Kidney capillary endothelial cell (primary cell): ENCODE data around the gene NTM.
"Not testable (repeated sequence)": the region's sequence is repeated elsewhere in the genome, so short reads cannot be mapped to it uniquely, and the experiment has no call there.

Experiments used
- DNase-seq: peaks from one replicate; pipeline ENCODE4 v3.0.0-alpha.2; 2018; ENCODE audit warnings: low spot score

Gene NTM

DNA sequence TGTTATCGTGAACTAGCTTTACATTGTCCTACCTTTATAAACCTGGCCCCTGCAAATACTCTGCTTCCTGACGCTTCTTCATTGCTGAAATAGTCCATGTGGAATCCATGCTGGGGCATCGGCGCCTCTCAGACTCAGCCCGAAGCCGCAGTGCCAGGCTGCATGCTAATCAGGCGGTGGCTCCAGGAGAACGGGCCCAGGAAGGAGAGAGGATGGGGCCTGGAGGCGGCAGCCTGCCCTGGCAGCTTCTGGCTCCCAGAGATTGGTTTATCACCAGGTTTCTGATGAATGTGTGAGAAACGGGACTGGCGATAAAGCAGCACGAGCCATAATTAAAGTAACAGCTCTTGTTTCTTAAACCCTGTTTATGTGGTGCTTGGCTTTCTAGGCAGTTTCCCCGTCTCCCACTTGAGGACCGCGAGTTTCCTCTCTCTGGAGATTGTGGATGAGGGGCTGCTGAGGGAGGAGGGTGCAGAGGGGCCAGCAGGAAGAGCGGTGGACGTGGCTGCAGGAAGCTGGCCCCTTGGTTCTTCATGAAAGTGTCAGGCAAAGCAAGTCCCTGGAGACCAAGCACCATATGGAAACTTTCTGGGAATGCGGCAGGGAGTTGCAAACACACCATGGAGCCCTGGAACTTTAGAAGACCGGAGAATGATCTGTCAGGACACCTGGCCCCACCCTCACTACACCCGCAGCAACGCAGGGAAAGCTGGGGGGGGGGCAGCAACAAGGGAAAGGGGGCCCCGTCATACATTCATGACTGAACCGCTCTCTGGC lies 93.4 kb downstream of the NTM start:
- DNase-seq: no peak

DNA sequence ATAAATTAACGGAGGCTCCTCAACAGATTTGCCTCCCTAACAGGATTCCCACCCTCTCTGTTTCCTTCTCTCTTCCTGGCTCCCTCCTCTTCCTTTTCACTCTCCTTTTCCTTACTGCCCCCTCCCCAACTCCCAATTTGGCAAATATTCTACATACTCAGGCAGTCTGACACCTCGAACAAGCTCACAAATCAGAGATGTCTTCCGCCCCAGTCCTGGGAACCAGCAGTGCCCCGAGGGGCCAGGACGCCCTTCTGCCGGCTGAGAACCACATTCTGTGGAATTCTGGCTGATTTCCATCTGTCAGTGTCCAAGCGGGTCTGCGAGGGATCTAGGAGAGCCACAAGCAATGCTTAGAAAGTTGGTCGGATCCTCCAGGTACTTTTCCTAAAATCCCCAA lies 94.0 kb downstream of the NTM start:
- DNase-seq: no peak

DNA sequence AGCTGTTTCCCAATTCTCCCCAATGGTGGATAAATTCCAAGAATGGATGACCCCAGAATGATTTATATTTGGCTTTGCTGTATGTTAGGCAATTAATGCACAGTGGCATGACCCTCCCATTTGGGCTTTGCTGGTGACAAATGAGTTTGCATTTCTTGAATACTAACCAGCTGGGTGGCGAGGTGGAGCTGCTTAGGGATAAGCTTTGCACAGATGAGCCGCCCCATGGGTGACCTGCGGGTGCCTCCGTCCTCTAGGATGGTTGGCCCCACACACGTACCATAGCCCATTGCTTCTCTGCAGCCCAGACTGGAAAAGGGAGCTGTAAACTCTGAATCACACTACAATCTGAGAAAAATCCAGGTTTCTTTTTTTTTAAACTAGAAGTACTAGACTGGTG lies 94.6 kb downstream of the NTM start:
- DNase-seq: no peak

DNA sequence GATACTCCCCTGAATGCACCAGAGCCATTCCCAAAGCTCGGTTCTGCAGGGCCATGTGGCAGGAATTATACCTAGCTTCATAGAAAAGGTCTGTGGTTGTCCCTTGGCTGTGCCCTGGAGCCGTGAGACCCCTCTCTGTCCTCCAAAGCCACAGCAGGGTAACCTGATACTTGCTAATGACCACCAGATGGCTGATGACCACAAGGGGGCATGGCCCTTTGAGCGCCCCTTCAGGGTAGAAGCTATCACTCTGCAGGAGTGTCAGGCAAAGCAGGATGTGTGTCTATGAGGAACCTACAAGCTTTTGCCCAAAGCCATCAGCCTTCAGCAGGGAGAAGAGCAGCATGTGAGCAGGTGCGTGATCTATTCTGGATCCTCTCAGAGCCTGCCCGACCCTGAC lies 95.3 kb downstream of the NTM start:
- no peak for DNase-seq

DNA sequence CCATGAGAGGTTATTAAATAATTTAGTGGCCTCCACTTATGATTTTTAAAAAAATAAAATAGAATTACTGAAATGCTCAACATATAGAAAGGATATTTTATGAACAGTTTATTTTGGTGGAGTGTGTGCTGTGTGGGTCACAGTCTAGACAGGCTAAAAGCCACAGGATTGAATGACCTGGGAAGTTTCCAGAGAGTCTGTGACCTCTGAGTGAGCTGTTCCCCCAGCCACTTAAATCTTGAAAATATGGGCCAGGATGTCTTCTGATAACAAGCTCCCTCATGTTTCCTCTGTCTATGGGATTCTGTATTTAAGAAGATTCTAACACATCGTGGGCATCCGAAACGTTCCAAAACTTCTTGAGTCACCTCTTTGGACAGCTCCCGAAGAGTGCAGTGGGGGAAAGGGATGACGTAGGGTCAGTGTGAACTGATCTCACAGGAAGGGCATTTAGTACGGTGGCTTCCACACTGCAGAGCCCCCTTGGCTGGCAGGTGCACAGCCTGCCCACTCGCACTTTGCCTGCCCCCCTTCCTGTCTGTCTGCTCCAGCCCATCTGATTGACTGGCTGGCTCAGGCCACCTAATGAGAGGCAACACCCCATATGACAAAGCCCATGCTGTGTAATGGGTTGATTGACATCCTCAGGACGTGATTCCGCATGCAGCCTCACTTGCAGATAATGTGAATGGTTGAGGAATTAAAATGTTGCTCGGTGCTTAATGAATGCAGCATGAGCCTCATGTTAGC lies 97.4 kb downstream of the NTM start:
- no peak for DNase-seq

DNA sequence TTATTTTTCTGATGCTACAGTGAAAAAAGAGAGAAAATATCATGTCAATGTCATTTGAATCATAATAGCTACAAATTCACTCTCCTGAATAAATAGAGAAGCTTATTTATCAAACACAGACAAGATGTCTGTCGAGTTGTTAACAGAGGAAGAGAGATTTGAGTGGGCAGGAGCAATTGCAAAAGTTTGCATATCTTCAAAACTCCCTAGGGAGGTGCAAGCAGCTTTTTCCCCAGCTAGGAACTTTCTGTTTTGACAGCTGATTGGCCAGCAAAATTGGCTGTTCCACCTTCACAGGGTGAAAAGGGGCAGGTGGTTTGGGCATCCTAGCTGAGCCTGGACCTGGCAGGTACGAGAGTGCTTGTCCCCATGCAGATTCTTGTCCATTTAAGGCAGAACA lies 98.2 kb downstream of the NTM start:
- no peak for DNase-seq

DNA sequence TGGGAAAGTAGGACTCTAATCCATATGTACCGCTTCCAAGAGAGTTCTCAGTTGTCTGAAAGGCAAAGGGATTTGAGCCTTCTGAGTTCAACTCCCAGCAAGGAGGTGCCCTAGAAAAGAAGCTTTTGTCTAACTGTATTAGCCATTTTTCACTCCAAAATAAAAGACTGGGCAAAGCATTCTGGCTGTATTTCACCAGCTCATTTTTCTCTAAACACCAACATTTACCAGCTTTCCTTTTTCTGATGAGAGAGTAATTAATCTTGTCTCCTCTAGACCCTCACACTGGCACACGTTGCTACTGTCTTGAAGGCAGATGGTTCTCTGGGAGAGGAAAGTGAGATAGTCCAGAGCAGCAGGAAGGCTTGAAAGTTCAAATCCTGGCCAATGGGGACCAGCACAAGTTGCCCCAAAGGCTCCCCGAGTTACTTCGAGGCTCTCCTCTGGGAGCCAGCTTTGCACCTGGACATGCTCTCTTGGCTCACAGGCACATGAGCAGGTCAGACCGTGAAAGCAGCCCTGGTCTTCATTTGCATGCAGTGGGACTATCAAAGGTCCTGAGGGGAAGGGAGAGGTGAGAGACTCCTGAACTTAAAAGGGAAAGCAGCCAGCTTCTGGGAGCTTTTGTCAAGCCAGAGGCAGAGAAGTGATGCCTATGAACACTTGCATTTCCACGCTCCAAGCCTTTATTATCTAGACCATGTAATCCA lies 100.0 kb downstream of the NTM start:
- no peak for DNase-seq

DNA sequence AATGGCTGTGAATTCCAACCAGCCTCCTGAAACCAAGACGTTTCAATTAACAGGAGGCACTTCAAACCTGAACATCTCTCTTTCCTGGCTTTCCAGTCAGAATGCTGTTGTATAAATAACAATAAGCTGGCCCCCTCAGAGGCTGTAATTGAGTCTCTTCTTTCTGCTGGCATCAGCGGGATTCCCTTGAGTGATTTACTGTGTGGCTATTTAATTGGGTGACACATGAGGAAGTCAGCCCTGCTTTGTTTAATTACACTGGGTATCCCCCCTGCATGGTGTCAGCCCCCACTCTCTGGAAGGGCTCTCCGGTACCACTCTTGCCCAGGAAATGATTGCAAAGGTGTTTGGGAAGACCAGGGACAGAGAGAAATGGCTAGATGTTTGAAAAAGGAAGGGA lies 101.6 kb downstream of the NTM start:
- DNase-seq: no peak

DNA sequence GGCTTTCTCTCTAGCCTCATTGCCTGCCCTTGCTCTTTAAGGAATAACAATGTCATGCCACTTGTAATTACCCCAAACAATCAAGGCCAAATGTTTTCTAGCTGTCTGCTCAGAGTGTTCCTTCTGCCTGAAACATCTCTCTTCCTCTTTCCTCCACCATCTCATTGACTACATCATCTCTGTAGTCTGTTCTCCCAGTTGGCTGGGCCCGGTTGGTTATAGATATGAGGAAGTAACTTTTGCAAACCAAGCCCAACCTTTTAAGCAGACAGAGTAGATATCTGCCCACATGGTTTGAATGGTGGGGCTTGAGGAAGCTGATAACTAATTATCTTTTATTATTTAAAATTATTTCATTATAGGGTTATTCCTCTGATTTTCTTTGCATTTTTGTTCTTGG lies 104.5 kb downstream of the NTM start:
- DNase-seq: no peak

DNA sequence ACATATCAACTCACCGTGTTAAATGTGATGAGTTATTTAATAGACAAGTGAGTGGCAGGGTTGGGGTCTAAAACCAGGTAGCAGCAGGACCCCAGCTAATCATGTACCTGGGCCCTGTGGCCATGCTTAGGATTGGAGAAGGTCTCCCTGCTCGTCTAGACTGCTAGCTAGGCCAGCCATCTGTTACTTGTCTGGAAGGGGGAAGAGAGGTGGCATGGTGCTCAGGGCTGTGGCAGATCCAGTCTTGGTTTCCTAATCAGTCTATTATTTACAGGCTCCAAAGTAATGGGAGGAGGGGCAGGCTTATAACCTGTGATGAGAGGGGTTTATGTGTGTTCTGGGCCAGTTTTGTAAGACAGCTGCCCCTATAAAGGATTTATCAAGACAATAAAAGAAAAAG lies 105.9 kb downstream of the NTM start:
- DNase-seq: no peak

DNA sequence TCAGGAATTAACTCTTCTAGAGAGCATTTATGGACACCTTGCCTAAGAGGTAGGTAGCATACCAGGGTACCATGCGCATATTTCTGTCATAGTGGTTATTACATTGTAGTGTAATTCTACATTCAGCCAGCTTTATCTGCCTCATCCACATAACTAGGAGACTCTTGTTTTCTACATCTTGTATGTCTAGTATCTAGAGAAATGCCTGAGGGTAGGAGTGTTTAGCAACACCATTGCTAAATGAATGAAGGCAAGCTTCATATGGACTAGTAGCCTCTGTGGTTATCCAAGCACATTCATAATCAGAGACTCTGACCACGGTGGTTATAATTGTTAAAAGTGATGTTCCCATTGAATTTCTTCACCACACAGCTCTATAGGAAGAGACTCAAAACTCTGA lies 107.9 kb downstream of the NTM start:
- DNase-seq: no peak

DNA sequence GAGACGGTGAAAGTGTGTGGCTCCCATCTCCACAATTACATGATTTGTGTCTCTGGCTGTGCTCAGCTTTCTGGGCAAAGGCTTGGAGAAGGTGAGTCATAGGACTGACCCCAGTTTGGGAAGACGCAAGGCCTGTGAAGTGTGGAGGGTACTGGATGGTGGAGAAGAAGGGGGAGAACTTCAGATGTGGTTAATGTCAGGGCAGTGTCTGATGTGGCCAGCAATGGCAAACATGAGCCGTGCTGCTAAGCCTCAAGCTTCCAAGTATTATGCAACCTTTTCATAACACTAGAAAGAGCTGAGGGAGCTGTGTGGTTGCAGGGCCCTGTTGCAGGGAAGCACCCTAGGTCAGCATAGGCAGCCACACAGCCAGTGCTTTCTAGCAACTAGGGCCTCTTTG lies 110.9 kb downstream of the NTM start:
- no peak for DNase-seq

DNA sequence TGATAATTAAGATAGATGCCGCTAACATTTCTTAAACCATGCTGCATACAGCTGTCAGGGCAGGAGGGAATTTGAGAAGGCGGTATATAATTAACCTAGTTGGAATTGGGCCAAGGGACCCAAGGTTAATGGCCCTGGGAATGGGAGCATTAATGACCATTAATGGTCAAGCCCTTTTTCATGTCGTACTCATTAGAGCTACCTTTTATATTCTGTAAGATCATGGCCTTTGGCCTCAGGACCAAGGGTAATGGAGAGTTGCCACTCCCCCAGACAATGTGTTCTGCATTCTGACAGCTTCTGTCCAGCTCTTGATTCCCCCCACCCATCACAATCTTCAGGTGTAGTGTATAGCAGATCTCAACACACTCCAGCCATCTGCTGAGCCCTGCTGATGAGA lies 111.6 kb downstream of the NTM start:
- no peak for DNase-seq

DNA sequence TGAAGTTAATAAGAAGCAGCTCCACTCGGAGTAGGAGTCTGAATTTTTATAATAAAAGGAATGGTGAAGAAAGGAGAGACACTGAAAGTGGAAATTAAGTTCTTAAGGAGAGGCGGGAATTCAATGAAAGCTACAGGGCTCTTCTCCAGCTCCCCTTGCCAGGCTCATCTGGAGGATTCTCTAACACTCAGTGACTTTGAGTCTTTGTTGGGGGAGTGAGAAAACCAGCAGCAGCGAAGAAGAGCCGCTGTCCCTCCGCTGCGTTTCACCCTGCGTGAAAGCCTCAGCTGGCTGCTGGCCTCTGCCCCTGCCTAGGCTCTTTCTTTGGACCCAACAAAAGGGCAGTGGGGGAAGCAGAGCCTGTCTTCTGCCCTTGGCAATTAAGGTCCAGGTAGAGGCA lies 113.0 kb downstream of the NTM start:
- no peak for DNase-seq

DNA sequence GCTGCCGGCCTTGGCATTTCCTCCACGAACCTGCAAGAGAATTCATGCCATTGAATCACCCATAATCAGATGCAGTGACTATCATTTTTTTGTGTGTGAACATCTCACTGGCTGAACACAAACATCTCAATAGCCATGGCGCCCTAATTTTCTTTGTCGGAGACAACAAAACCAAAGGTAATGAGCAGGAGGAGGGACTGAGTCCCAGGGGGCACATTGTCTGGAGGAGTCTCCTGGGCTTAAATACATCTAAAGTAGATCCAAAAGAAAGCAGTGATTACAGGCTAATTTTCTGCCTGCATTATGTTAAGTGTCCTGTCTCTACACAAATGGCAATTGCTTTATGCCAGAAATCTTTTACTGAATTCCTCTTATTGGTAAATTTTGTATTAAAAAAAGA lies 113.5 kb downstream of the NTM start:
- DNase-seq: no peak

DNA sequence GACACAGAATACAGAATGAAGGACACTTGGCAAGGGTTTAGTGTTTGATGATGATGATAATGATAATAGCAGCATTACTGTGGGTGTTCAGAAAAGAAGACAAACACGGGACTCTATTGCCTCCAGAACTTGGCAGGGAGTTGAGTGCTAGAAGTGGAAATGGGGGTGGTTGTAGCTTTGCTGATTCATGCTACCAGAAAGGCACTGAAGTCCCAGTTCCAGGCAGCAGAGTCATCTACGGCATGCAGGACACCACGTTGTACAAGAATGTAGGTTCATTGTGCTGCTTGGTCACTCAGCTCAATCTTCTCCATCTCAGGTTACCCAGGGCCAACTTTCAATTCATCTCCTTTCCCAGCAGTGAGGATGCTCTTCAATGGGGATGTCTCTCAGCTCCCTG lies 115.7 kb downstream of the NTM start:
- no peak for DNase-seq

DNA sequence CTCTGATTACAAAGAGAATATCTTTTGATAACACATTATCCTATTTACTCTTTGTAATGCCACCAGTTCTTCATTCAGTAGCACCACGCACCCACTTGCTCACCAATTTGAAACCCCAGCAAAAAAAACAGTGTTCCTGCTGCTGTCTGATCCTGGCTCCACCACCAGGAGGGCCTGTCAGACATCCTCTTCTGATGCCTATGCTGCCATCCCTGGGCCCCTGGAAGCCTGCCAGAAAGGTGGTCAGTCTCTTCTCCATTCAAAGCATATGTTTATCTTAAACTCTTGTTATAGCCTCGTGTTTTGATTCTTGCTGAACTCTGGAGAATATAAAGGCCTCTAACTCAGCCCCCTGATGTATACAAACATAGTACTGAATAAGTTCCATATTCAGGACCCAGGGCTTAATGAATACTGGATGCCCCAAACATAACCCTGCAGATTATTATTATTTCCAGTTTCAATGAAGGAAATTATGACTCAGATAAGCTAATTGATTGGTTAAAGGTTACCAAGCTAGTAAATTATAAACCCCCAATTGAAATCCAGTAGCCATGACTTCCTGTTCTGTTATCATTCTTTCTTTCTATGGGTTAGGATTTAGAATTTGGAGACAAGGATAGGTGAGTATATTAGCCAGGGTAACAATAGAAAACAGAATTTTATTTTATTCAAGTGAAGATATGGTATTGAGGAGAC lies 116.7 kb downstream of the NTM start:
- no peak for DNase-seq

DNA sequence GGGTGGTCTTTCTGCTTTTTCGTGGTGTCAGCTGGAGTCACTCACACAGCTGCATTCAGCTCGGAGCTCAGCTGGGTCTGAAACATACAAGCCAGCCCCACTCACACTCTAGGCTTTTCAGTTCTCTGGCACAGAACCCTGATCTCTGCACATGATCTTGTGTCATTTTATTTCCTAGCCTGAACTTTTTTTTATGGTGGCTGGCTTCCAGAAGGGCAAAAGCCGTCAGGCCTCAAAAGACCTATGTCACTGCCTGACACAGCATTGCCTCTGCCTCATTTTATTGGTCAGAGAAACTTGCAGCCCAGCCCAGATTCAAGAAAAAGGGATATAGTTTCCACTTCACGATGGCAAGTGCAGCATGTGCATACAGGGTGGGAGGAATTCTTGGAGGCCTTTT lies 117.8 kb downstream of the NTM start:
- DNase-seq: no peak

DNA sequence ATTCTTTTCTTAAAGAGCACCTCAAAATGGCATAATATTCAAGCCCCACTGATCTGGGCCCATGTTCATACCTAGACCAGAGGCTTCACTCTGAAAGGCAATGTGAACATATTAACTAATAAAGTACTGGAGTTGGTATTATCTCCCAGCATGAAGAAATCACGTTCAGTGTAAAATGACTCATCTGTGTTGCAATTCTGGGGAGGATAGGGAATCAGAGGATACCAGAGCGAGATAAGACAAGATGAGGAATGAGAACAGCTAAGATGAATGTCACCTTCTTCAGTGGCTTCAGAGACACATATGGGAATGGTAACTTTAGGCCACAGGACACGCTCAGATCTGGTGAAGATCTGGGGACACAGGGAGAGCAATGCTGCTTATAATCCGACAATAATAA lies 121.1 kb downstream of the NTM start:
- DNase-seq: no peak

DNA sequence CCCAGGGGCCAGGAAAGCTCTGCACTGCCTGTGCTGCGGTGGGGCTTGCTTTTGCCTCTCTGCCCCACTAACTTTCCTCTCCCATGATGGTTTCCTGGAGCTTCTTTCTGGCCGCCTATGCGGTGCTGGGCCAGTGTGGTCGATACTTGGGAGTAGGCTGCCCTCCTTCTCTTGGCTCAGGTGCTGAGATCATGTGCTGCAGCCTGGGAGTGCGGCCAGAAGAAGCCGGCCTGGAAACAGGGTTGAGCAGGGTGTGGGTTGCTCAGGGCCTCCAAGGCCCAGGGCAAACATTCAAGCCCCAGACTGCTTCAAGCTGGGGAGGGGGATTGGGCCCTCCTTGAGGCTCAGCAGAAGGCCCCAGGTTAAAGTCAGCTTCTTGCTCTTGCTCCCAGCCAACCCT lies 125.0 kb downstream of the NTM start:
- no peak for DNase-seq

DNA sequence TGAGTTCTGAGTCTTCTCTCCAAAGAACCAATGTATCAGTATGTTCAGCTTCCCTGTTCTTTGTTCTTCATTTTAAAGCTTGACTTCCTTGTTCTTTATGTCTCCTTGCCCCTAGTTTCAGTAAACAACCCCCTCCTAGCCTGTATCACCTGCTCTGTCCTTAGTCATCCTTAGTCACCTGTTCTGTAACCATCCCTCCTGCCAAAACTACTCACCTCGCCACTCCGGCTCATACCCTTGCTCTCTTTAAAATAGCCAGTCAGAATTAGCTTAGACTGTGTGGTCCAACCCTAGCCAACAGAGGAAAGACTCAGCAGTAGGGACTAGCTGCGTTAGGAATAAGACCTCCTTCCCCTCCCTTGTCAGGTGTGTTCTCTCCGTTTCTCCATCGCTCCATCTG lies 127.3 kb downstream of the NTM start:
- DNase-seq: not testable (repeated sequence)

DNA sequence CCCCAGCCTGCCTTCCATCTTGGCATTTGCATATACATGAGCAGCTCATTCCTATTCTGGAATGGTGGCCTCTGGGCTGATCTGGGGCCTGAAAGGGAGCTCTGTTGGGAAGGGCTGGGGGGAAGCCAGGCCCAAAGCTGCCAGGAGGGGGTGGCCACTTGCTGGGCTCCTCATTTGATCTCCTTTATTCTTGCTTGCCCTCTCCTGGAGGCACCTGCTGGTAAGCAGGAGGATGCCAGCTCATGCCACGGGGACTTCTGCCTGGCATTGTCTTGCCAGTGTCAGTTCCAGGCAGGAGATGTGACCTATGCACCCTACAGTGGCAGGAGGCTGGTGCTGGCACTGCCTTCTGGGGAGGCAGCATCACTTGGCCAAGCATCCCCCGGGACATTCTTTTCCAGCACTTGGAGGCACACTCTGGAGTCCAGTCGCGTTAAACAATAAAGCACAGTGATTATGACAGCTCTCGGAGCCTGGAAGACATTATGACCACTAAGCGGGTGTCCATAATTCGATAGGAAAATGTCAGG lies 128.3 kb downstream of the NTM start:
- no peak for DNase-seq
